ENCODE data around the gene PAFAH1B1.
A peak's percentile ranks its signal among the peaks of the same experiment; 100 is the strongest.
"Not testable (repeated sequence)": the region's sequence is repeated elsewhere in the genome, so short reads cannot be mapped to it uniquely, and the experiment has no call there.

PAFAH1B1 gene

GRCh38 chr17:2690165-2691068 lies 97.0 kb downstream of the PAFAH1B1 start:
- DNase-seq: no peak

GRCh38 chr17:2691069-2691871 lies 97.8 kb downstream of the PAFAH1B1 start:
- DNase-seq: no peak

- DNase-seq: no peak
These were observed 98.7 kb downstream of the PAFAH1B1 start for GRCh38 chr17:2691965-2692780.

- no peak for DNase-seq
These were observed 99.3 kb downstream of the PAFAH1B1 start for GRCh38 chr17:2692781-2693135.

GRCh38 chr17:2693561-2694380 lies 100.3 kb downstream of the PAFAH1B1 start:
- DNase-seq: no peak

GRCh38 chr17:2694381-2695242 lies 101.2 kb downstream of the PAFAH1B1 start:
- DNase-seq: no peak

GRCh38 chr17:2695243-2695960 lies 101.9 kb downstream of the PAFAH1B1 start:
- peak; percentile 0 for DNase-seq

GRCh38 chr17:2695961-2696760 lies 102.7 kb downstream of the PAFAH1B1 start:
- peak; percentile 2 for DNase-seq

- DNase-seq: no peak
These were observed 104.2 kb downstream of the PAFAH1B1 start for GRCh38 chr17:2697611-2698162.

GRCh38 chr17:2699216-2699805 lies 105.9 kb downstream of the PAFAH1B1 start:
- DNase-seq: not testable (repeated sequence)

GRCh38 chr17:2700030-2700490 lies 106.6 kb downstream of the PAFAH1B1 start:
- DNase-seq: no peak

- no peak for DNase-seq
These were observed 107.2 kb downstream of the PAFAH1B1 start for GRCh38 chr17:2700491-2701141.

- DNase-seq: no peak
These were observed 107.9 kb downstream of the PAFAH1B1 start for GRCh38 chr17:2701161-2701995.

GRCh38 chr17:2701996-2702741 lies 108.7 kb downstream of the PAFAH1B1 start:
- DNase-seq: no peak

- DNase-seq: no peak
These were observed 109.7 kb downstream of the PAFAH1B1 start for GRCh38 chr17:2703181-2703580.

GRCh38 chr17:2703606-2704005 lies 110.2 kb downstream of the PAFAH1B1 start:
- DNase-seq: no peak

Data from activated CD4-positive, alpha-beta T cell treated with anti-CD3 and anti-CD28 coated beads for 48 hours (primary cell).